Hepatocyte (in vitro differentiated cells): ENCODE measurements around the gene SH3RF1. TPM values are rescaled to one million over a fixed set of nuclear protein-coding genes. Genes with fewer than 3 reads are reported as not detected.

Source experiments
- DNase-seq: peaks from one replicate; pipeline ENCODE4 v3.0.0-alpha.2; 2016; ENCODE audit warnings: low spot score
- H2AFZ ChIP-seq: fragments of 200-600 bp; sonication (generic); 2 replicates; pipeline ENCODE4 v1.6.0; 2016; ENCODE audit warnings: antibody characterized with exemption, mild to moderate bottlenecking
- H3K27ac ChIP-seq: fragments of 200-600 bp; sonication (generic); 2 replicates; pipeline ENCODE4 v1.5.1; 2016; ENCODE audit warnings: mild to moderate bottlenecking
- H3K27me3 ChIP-seq: fragments of 200-600 bp; sonication (generic); 2 replicates; pipeline ENCODE4 v1.6.1; 2016
- H3K36me3 ChIP-seq: fragments of 200-600 bp; sonication (generic); replicated peaks from 2 replicates; pipeline ENCODE4 v1.5.1; 2016; ENCODE audit warnings: low read depth; ENCODE audit not compliant: insufficient read depth
- H3K4me1 ChIP-seq: fragments of 200-600 bp; sonication (generic); 2 replicates; pipeline ENCODE4 v1.5.1; 2016; ENCODE audit warnings: mild to moderate bottlenecking, moderate library complexity; ENCODE audit not compliant: insufficient read depth
- H3K4me2 ChIP-seq: fragments of 200-600 bp; sonication (generic); 2 replicates; pipeline ENCODE4 v1.6.0; 2016
- H3K4me3 ChIP-seq: fragments of 200-600 bp; sonication (generic); 2 replicates; pipeline ENCODE4 v1.5.1; 2016; ENCODE audit warnings: mild to moderate bottlenecking
- H3K79me2 ChIP-seq: fragments of 200-600 bp; sonication (generic); 2 replicates; pipeline ENCODE4 v1.6.0; 2017; ENCODE audit warnings: mild to moderate bottlenecking
- H3K9me2 ChIP-seq: fragments of 200-600 bp; sonication (generic); replicated peaks from 2 replicates; pipeline ENCODE4 v1.6.0; 2017; ENCODE audit warnings: mild to moderate bottlenecking; ENCODE audit not compliant: insufficient read depth
- H3K9me3 ChIP-seq: fragments of 200-600 bp; sonication (generic); 2 replicates; pipeline ENCODE4 v1.5.1; 2016; ENCODE audit warnings: low read depth, mild to moderate bottlenecking
- H4K20me1 ChIP-seq: fragments of 200-600 bp; sonication (generic); 2 replicates; pipeline ENCODE4 v1.6.0; 2016; ENCODE audit warnings: mild to moderate bottlenecking; ENCODE audit not compliant: insufficient read depth, poor library complexity, severe bottlenecking
- CTCF ChIP-seq: fragments of 200-600 bp; sonication (generic); IDR thresholded peaks from 2 replicates; pipeline ENCODE4 v1.5.1; 2016; ENCODE audit warnings: antibody characterized with exemption, mild to moderate bottlenecking; ENCODE audit not compliant: poor library complexity
- EZH2 ChIP-seq: fragments of 200-600 bp; sonication (generic); IDR thresholded peaks from 2 replicates; pipeline ENCODE4 v1.6.1; 2016; ENCODE audit warnings: antibody characterized with exemption, mild to moderate bottlenecking, borderline replicate concordance
- EZH2phosphoT487 ChIP-seq: fragments of 200-600 bp; sonication (generic); IDR thresholded peaks from one replicate; pipeline ENCODE4 v1.6.1; 2018; ENCODE audit warnings: antibody characterized with exemption, mild to moderate bottlenecking, low read depth, moderate library complexity; ENCODE audit not compliant: unreplicated experiment, severe bottlenecking
- WGBS: methylation state at CpG from one replicate; pipeline ENCODE4 v1.1.6; 2016; ENCODE audit warnings: low lambda C conversion rate; ENCODE audit errors: missing lambda C conversion rate; 5-methylcytosine and 5-hydroxymethylcytosine counted together
- polyA plus RNA-seq: library from polyadenylated mRNA; unstranded; fragments of >200 nt; fragmentation: Nextera tagmentation; extraction: Ambion mirVana; gene quantifications from 2 replicates; pipeline ENCODE4 v1.2.1, GENCODE V29; 2016
- total RNA-seq: library from RNA; depleted of rRNA; stranded (reverse); fragments of >200 nt; gene quantifications from 2 replicates; pipeline ENCODE4 v1.2.3, GENCODE V29; 2014

Gene SH3RF1
- total and polyA plus RNA-seq, 2 experiments from 2014 or later = 15.5 to 16.4 TPM

GRCh38 chr4:169256856-169257761 is 13.6 kb downstream of the SH3RF1 start:
- peak overlapping the region; percentile 52 for H3K27ac ChIP-seq
- peaks cover 13% of the 10 kb centered on the region for H4K20me1 ChIP-seq
- DNase-seq = no peak
- no peak overlapping the region for H2AFZ ChIP-seq
- H3K9me3 ChIP-seq = no peaks in the 10 kb centered on the region
- no peaks in the 10 kb centered on the region for H3K9me2 ChIP-seq
- peaks cover 100% of the 10 kb centered on the region for H3K79me2 ChIP-seq
- TF ChIP-seq EZH2phosphoT487 (no peak), EZH2 (no peak), CTCF (no peak)
- H3K4me2 ChIP-seq = no peak overlapping the region
- H3K27me3 ChIP-seq = no peaks in the 10 kb centered on the region
- WGBS = 61% methylated on average over 4 of the region's 4 CpGs
- H3K4me3 ChIP-seq = no peak overlapping the region
- H3K36me3 ChIP-seq = no peaks in the 10 kb centered on the region
- peaks cover 55% of the 10 kb centered on the region for H3K4me1 ChIP-seq

GRCh38 chr4:169256101-169256612 is 14.6 kb downstream of the SH3RF1 start:
- H3K79me2 ChIP-seq = peaks cover 96% of the 10 kb centered on the region

DNA sequence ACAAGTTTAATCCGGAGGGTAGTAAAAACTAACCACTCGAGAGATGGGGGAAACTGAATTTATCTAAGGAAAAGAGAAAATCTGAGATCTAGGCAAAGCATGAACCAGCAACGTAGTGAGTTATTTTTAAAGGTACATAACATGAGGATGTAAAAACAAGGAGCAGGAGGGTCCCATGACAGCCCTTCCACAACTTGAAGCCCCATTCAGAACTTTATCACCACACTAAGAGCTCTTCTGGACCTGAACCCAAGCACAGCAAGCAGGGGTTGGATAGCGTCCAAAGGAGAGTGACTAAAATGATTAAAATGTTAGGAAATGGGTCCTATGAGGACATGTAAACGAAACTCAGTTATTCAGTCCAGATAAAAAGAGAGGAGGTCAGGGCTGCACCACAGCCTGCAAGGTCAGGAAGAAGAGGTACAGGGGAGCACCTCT is 16.2 kb downstream of the SH3RF1 start:
- 49% methylated on average over 5 of the region's 5 CpGs for WGBS
- Histone ChIP-seq H2AFZ (no peak overlapping the region), H3K9me2 (no peaks in the 10 kb centered on the region), H3K9me3 (no peaks in the 10 kb centered on the region), H3K27ac (peak overlapping the region; percentile 7), H3K4me3 (no peak overlapping the region), H3K79me2 (peaks cover 94% of the 10 kb centered on the region), H3K27me3 (no peaks in the 10 kb centered on the region), H4K20me1 (peaks cover 11% of the 10 kb centered on the region), H3K4me2 (peak overlapping the region; percentile 16), H3K4me1 (peaks cover 74% of the 10 kb centered on the region), H3K36me3 (no peaks in the 10 kb centered on the region)
- no peak for DNase-seq
- TF ChIP-seq EZH2phosphoT487 (no peak), CTCF (no peak), EZH2 (no peak)

More at GRCh38 chr4:169256101-169256612, 14.6 kb downstream of the SH3RF1 start:
- 73% methylated on average over 3 of the region's 3 CpGs for WGBS
- Histone ChIP-seq H3K4me3 (no peak overlapping the region), H3K36me3 (no peaks in the 10 kb centered on the region), H3K27ac (peak overlapping the region; percentile 56), H2AFZ (no peak overlapping the region), H4K20me1 (peaks cover 13% of the 10 kb centered on the region), H3K9me3 (no peaks in the 10 kb centered on the region), H3K9me2 (no peaks in the 10 kb centered on the region), H3K4me2 (no peak overlapping the region), H3K4me1 (peaks cover 61% of the 10 kb centered on the region), H3K27me3 (no peaks in the 10 kb centered on the region)
- no peak for DNase-seq
- TF ChIP-seq EZH2phosphoT487 (no peak), EZH2 (no peak), CTCF (no peak)
